Vagina (tissue), 2 donors: Measurements from ENCODE around the gene IPO5. TPM values are rescaled to one million over a fixed set of nuclear protein-coding genes. Genes with fewer than 3 reads are reported as not detected.

Experiments used
- DNase-seq, 2 donors: peaks; one replicate each; pipeline ENCODE4 v3.0.0-alpha.2; 2017; ENCODE audit errors: extremely low spot score in 2 of 2
- H3K27ac ChIP-seq: fragments of 200-600 bp; sonication (generic); one replicate; pipeline ENCODE4 v1.5.1; 2019
- H3K27me3 ChIP-seq: fragments of 200-600 bp; sonication (generic); one replicate; pipeline ENCODE4 v1.5.1; 2019
- H3K36me3 ChIP-seq, 2 donors: fragments of 200-600 bp; sonication (generic); one replicate each; pipeline ENCODE4 v1.5.1; 2017 to 2019
- H3K4me1 ChIP-seq: fragments of 200-600 bp; sonication (generic); one replicate; pipeline ENCODE4 v1.5.1; 2019
- H3K4me3 ChIP-seq, 2 donors: fragments of 200-600 bp; sonication (generic); 1 replicate in 1 of 2; 2 replicates in 1 of 2; pipeline ENCODE4 v1.5.1; 2016 to 2019
- H3K9me3 ChIP-seq: fragments of 200-600 bp; sonication (generic); one replicate; pipeline ENCODE4 v1.5.1; 2019
- CTCF ChIP-seq, 3 experiments: fragments of 450-650 bp in 2 of 3; fragments of 200-600 bp in 1 of 3; sonication (generic) in 1 of 3; IDR thresholded peaks; one replicate each; pipeline ENCODE4 v1.5.1; 2017 to 2019; ENCODE audit warnings: antibody characterized with exemption in 3 of 3, mild to moderate bottlenecking in 2 of 3, moderate library complexity in 2 of 3
- POLR2A ChIP-seq, 2 donors: fragments of 450-650 bp; IDR thresholded peaks; one replicate each; pipeline ENCODE4 v1.6.1; 2017; ENCODE audit warnings: antibody characterized with exemption in 2 of 2, mild to moderate bottlenecking in 2 of 2, moderate library complexity in 2 of 2
- POLR2AphosphoS5 ChIP-seq, 2 donors: sonication (generic); formaldehyde crosslinking; IDR thresholded peaks; one replicate each; pipeline ENCODE4 v1.9.0; 2017; ENCODE audit warnings: antibody characterized with exemption in 2 of 2, mild to moderate bottlenecking in 2 of 2, low read depth in 1 of 2; ENCODE audit not compliant: insufficient read depth in 1 of 2
- intact Hi-C: fragments of 100-400 bp; cut with DNase I; formaldehyde crosslinking; loops from one replicate; pipeline ENCODE4 v1.15.1; 2023
- total RNA-seq: library from RNA; depleted of rRNA; stranded (reverse); fragments of >200 nt; gene quantifications from one replicate; pipeline ENCODE4 v1.2.3, GENCODE V29; 2016

IPO5 gene
- total RNA-seq, 1 donor from 2014 or later: 79.1 TPM

GRCh38 chr13:97913206-97913605, 40.3 kb upstream of the IPO5 start:
- DNase-seq: no peak
- no peak for TF ChIP-seq POLR2A (IDR thresholded peaks at IDR 0.05)
- no peak for TF ChIP-seq CTCF (IDR thresholded peaks at IDR 0.05)
- no peak for TF ChIP-seq POLR2AphosphoS5 (IDR thresholded peaks at IDR 0.05; ENCODE audit: insufficient read depth in 1 of 2, low read depth in 1 of 2)
- H3K36me3 ChIP-seq: no peaks in the 10 kb centered on the region
- H3K27ac ChIP-seq: no peak overlapping the region
- no peaks in the 10 kb centered on the region for H3K4me1 ChIP-seq
- no peak overlapping the region for H3K4me3 ChIP-seq
- no peaks in the 10 kb centered on the region for H3K9me3 ChIP-seq
- intact Hi-C loops: no loop called here
- no peaks in the 10 kb centered on the region for H3K27me3 ChIP-seq

- Histone ChIP-seq H3K36me3 (no peaks in the 10 kb centered on the region), H3K27ac (no peak overlapping the region), H3K4me1 (no peaks in the 10 kb centered on the region), H3K4me3 (no peak overlapping the region), H3K9me3 (no peaks in the 10 kb centered on the region), H3K27me3 (no peaks in the 10 kb centered on the region)
- TF ChIP-seq POLR2AphosphoS5 (IDR thresholded peaks at IDR 0.05; ENCODE audit: insufficient read depth in 1 of 2, low read depth in 1 of 2) (no peak), CTCF (IDR thresholded peaks at IDR 0.05) (no peak), POLR2A (IDR thresholded peaks at IDR 0.05) (no peak)
- intact Hi-C loops: no loop called here
- no peak for DNase-seq
Measured at GRCh38 chr13:97914540-97914939, 38.9 kb upstream of the IPO5 start.

- intact Hi-C loops: no loop called here
- DNase-seq: no peak
- Histone ChIP-seq H3K27ac (no peak overlapping the region), H3K4me1 (no peaks in the 10 kb centered on the region), H3K4me3 (no peak overlapping the region), H3K36me3 (no peaks in the 10 kb centered on the region), H3K27me3 (no peaks in the 10 kb centered on the region), H3K9me3 (no peaks in the 10 kb centered on the region)
- TF ChIP-seq CTCF (IDR thresholded peaks at IDR 0.05) (no peak), POLR2A (IDR thresholded peaks at IDR 0.05) (no peak), POLR2AphosphoS5 (IDR thresholded peaks at IDR 0.05; ENCODE audit: insufficient read depth in 1 of 2, low read depth in 1 of 2) (no peak)
Measured at GRCh38 chr13:97921176-97921816, 32.2 kb upstream of the IPO5 start.

GRCh38 chr13:97928301-97928700, 25.2 kb upstream of the IPO5 start:
- intact Hi-C loops: no loop called here
- Histone ChIP-seq H3K4me3 (no peak overlapping the region), H3K27ac (no peak overlapping the region), H3K27me3 (no peaks in the 10 kb centered on the region), H3K4me1 (no peaks in the 10 kb centered on the region), H3K9me3 (no peaks in the 10 kb centered on the region), H3K36me3 (no peaks in the 10 kb centered on the region)
- no peak for DNase-seq
- TF ChIP-seq POLR2A (IDR thresholded peaks at IDR 0.05): no peak
- no peak for TF ChIP-seq POLR2AphosphoS5 (IDR thresholded peaks at IDR 0.05; ENCODE audit: insufficient read depth in 1 of 2, low read depth in 1 of 2)
- no peak for TF ChIP-seq CTCF (IDR thresholded peaks at IDR 0.05)

GRCh38 chr13:97932036-97932435, 21.4 kb upstream of the IPO5 start:
- Histone ChIP-seq H3K27ac (no peak overlapping the region), H3K4me3 (no peak overlapping the region), H3K27me3 (no peaks in the 10 kb centered on the region), H3K9me3 (no peaks in the 10 kb centered on the region), H3K36me3 (no peaks in the 10 kb centered on the region), H3K4me1 (no peaks in the 10 kb centered on the region)
- TF ChIP-seq POLR2A (IDR thresholded peaks at IDR 0.05): no peak
- TF ChIP-seq POLR2AphosphoS5 (IDR thresholded peaks at IDR 0.05; ENCODE audit: insufficient read depth in 1 of 2, low read depth in 1 of 2): no peak
- TF ChIP-seq CTCF (IDR thresholded peaks at IDR 0.05): no peak
- intact Hi-C loops: no loop called here
- DNase-seq: no peak
